Measurements from ENCODE around the gene OSBPL6. TPM values are rescaled to one million over a fixed set of nuclear protein-coding genes. Genes with fewer than 3 reads are reported as not detected.

The OSBPL6 gene
- total RNA-seq, 4 donors from 2014 or later = 1.8 to 6.1 (median 3.4) TPM

DNA sequence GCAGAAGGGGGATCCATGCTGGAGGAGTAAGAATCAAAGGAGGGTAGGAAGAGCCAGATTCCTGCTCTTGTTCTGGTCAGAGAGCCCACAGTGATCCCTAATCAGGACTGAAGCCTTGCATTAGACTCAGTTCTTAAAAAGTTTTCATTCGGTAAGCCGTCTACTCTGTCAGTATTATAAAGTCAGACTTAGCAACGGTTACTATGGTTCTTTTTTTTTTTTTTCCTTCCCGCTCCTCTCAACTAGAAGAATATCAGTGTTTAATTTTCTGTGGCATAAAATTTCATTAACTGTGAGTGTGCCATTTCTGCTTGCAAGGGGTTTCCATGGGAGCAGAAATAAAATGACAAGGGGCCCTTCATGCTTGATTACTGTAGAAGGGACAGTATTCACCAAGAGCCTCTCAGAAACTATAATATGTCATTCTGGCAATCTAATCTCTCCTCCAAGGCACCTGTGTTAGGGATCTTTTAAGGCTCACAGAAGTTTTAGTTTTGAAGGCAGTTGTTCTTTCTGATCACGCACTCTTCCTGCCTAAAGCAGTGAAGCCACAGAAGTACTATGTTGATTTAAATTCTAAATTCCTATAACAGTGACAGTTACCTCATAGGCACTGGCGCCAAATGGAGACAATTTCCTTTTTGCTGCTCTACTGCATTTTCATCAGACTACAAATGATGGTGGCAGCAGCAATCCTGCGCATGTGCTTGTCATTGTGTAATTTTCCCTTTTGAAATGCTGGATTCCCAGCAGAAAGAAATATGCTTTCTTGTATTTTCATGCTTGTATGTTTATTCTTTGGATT lies 57.0 kb downstream of the OSBPL6 start:
- WGBS, 2 donors = 72 to 78% methylated on average over 7 of the region's 7 CpGs
- no peak overlapping the region for H3K27ac ChIP-seq
- no peak for DNase-seq
- no peaks in the 10 kb centered on the region for H3K36me3 ChIP-seq
- H3K4me3 ChIP-seq = no peak overlapping the region
- intact Hi-C loops (cut with DNase I) = no loop called here
- TF ChIP-seq, protein P1, sequence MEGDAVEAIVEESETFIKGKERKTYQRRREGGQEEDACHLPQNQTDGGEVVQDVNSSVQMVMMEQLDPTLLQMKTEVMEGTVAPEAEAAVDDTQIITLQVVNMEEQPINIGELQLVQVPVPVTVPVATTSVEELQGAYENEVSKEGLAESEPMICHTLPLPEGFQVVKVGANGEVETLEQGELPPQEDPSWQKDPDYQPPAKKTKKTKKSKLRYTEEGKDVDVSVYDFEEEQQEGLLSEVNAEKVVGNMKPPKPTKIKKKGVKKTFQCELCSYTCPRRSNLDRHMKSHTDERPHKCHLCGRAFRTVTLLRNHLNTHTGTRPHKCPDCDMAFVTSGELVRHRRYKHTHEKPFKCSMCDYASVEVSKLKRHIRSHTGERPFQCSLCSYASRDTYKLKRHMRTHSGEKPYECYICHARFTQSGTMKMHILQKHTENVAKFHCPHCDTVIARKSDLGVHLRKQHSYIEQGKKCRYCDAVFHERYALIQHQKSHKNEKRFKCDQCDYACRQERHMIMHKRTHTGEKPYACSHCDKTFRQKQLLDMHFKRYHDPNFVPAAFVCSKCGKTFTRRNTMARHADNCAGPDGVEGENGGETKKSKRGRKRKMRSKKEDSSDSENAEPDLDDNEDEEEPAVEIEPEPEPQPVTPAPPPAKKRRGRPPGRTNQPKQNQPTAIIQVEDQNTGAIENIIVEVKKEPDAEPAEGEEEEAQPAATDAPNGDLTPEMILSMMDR (IDR thresholded peaks at IDR 0.05) = no peak
- TF ChIP-seq POLR2A (IDR thresholded peaks at IDR 0.05) = no peak
- H3K27me3 ChIP-seq = no peaks in the 10 kb centered on the region
- no peaks in the 10 kb centered on the region for H3K9me3 ChIP-seq
- no peaks in the 10 kb centered on the region for H3K4me1 ChIP-seq

DNA sequence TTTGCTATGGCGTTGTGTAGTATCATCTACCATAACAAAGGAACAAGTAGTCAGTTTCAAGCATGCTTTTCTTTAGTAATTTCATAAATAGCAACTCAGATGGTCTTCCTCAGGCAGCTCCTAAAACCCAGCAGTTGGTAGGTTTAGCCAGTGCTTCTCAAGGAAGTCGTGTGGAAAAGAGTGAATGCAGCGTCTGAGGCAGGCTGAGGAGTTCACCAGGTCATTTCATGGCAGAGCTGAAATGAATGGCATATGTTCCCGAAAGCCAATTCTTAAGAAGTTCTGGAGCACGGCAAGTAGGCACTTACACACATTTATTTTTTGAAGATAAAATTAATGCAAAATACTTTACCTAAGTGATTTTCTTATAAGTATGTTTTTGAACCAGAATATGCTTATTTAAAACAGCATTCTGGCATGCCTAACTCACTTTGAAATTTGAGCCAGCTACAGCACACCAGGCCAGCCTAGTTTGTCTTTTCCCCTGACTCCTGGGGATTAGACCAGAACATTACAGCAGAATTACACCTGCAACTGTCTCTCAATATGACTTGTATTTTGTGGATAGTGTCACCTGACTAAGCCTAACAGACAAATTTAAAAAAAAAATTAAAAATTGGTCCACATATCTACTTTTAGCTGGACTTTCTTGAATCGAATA lies 62.2 kb downstream of the OSBPL6 start:
- intact Hi-C loops (cut with DNase I) = no loop called here
- 77 to 85% methylated on average over 6 of the region's 6 CpGs for WGBS, 2 donors
- TF ChIP-seq POLR2A (IDR thresholded peaks at IDR 0.05) = no peak
- TF ChIP-seq, protein P1 (IDR thresholded peaks at IDR 0.05) = no peak
- Histone ChIP-seq H3K4me1 (no peaks in the 10 kb centered on the region), H3K4me3 (no peak overlapping the region), H3K27ac (no peak overlapping the region), H3K9me3 (no peaks in the 10 kb centered on the region), H3K27me3 (no peaks in the 10 kb centered on the region), H3K36me3 (no peaks in the 10 kb centered on the region)
- DNase-seq = no peak

DNA sequence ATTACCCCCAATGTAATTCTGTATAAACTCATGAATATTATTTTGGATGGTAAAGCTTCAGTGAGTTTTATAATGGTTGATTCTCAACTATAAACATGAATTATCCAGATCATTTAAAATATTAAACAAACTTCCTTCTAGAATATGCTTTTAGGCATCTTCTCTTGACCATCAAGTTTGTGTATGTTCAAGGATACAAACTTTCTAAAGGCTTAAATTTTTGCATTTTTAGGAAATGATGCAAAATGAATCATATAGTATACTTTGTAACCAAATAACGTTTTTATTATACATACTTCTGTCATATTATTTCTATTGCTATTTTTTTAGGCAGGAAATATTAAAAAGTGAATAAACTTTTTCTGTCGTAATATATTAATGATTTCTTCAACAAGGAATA lies 62.8 kb downstream of the OSBPL6 start:
- Histone ChIP-seq H3K9me3 (no peaks in the 10 kb centered on the region), H3K4me3 (no peak overlapping the region), H3K36me3 (no peaks in the 10 kb centered on the region), H3K27me3 (no peaks in the 10 kb centered on the region), H3K4me1 (no peaks in the 10 kb centered on the region), H3K27ac (no peak overlapping the region)
- intact Hi-C loops (cut with DNase I) = no loop called here
- WGBS, 2 donors = 70 to 71% methylated on average over 2 of the region's 2 CpGs
- TF ChIP-seq POLR2A (IDR thresholded peaks at IDR 0.05) = no peak
- TF ChIP-seq, protein P1 (IDR thresholded peaks at IDR 0.05) = no peak
- DNase-seq = no peak

DNA sequence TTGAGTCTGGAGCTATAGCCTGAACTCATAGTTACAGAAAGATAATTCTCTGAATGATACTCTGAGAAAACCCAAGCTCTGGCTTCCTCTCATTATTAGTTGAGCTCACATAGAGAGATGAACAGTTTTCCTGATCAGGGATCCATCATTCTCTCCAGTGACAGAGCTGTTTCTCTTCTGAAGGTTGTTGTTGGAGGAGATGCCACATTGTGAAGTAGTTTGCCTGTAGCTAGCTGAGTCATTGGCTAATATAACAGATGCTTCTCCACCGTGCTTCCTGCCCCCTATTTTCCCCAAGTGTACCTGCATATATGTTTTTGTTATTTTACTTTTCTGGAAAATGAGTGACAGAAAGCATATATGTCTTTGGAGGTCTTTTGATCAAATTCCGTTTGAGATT lies 64.6 kb downstream of the OSBPL6 start:
- WGBS, 2 donors = 55 to 56% methylated on average over 2 of the region's 2 CpGs
- DNase-seq = no peak
- H3K4me3 ChIP-seq = no peak overlapping the region
- H3K4me1 ChIP-seq = no peaks in the 10 kb centered on the region
- intact Hi-C loops (cut with DNase I) = no loop called here
- H3K27me3 ChIP-seq = no peaks in the 10 kb centered on the region
- no peaks in the 10 kb centered on the region for H3K36me3 ChIP-seq
- no peaks in the 10 kb centered on the region for H3K9me3 ChIP-seq
- TF ChIP-seq POLR2A (IDR thresholded peaks at IDR 0.05) = no peak
- TF ChIP-seq, protein P1 (IDR thresholded peaks at IDR 0.05) = no peak
- no peak overlapping the region for H3K27ac ChIP-seq

DNA sequence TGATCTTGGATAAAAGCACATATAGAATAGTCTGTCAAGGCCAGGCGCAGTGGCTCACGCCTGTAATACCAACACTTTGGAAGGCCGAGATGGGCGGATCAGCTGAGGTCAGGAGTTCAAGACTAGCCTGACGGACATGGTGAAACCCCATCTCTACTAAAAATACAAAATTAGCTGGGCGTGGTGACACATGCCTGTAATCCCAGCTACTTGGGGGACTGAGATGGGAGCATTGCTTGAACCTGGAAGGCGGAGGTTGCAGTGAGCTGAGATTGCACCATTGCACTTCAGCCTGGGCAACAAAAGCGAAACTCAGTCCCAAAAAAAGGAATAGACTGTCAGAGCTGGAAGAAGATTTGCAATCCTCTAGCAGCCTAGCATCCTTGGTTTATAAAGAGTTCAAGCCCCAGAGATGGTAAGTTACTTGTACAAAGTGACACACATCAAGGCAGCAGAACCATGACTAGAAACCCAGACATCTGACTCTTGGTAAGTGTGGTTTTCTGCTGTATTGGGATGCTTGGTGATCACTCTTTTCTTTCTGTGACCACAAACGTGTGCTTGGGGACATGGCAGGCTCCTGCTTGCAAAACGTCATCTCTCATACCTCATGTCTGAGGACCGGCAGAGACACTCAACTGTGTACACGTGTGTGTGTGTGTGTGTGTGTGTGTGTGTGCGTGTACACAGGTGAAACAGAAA lies 69.0 kb downstream of the OSBPL6 start:
- intact Hi-C loops (cut with DNase I) = no loop called here
- Histone ChIP-seq H3K9me3 (no peaks in the 10 kb centered on the region), H3K4me3 (no peak overlapping the region), H3K27ac (no peak overlapping the region), H3K36me3 (no peaks in the 10 kb centered on the region), H3K27me3 (no peaks in the 10 kb centered on the region), H3K4me1 (no peaks in the 10 kb centered on the region)
- TF ChIP-seq POLR2A (IDR thresholded peaks at IDR 0.05) = no peak
- TF ChIP-seq, protein P1 (IDR thresholded peaks at IDR 0.05) = no peak
- WGBS, 2 donors = 73 to 86% methylated on average over 13 of the region's 13 CpGs
- no peak for DNase-seq

Data from esophagus squamous epithelium (tissue), 5 donors.